HL-60 (cell line): ENCODE measurements around the gene KRT34.

Source experiments
- CTCF ChIP-seq: IDR thresholded peaks from one replicate; pipeline ENCODE4 v1.5.1; 2011; ENCODE audit warnings: low read length, control low read depth, inconsistent platforms; ENCODE audit not compliant: insufficient read depth
- GABPA ChIP-seq: IDR thresholded peaks from 2 replicates; pipeline ENCODE4 v1.6.1; 2012; ENCODE audit warnings: low read depth
- POLR2AphosphoS5 ChIP-seq: IDR thresholded peaks from 2 replicates; pipeline ENCODE4 v1.6.1; 2012; ENCODE audit warnings: low read depth

- TF ChIP-seq CTCF (no peak), POLR2AphosphoS5 (no peak), GABPA (no peak)
Measured at GRCh38 chr17:41340494-41340893, 41.6 kb downstream of the KRT34 start.
